ENCODE measurements around the gene XYLB.

XYLB gene

GRCh38 chr3:38323060-38323459 is 23.5 kb upstream of the XYLB start:
- no peak for DNase-seq (ENCODE audit: low read depth)

GRCh38 chr3:38325256-38325655 is 21.3 kb upstream of the XYLB start:
- DNase-seq (ENCODE audit: low read depth), result no peak

- no peak for DNase-seq (ENCODE audit: low read depth)
These were observed 19.1 kb upstream of the XYLB start for GRCh38 chr3:38327335-38328009.

GRCh38 chr3:38331257-38332022 is 15.1 kb upstream of the XYLB start:
- no peak for DNase-seq (ENCODE audit: low read depth)

GRCh38 chr3:38332201-38332600 is 14.4 kb upstream of the XYLB start:
- no peak for DNase-seq (ENCODE audit: low read depth)

GRCh38 chr3:38334142-38335055 is 12.2 kb upstream of the XYLB start:
- DNase-seq (ENCODE audit: low read depth), result no peak

- no peak for DNase-seq (ENCODE audit: low read depth)
These were observed 11.3 kb upstream of the XYLB start for GRCh38 chr3:38335263-38335662.

- no peak for DNase-seq (ENCODE audit: low read depth)
These were observed 8.9 kb upstream of the XYLB start for GRCh38 chr3:38337703-38338102.

GRCh38 chr3:38343797-38344594 is 2.6 kb upstream of the XYLB start:
- DNase-seq (ENCODE audit: low read depth), result no peak

GRCh38 chr3:38345879-38346586 is 552 bp upstream of the XYLB start:
- DNase-seq (ENCODE audit: low read depth), result no peak

GRCh38 chr3:38347421-38348200 is 1.0 kb downstream of the XYLB start:
- DNase-seq (ENCODE audit: low read depth), result no peak

GRCh38 chr3:38348903-38349302 is 2.3 kb downstream of the XYLB start:
- no peak for DNase-seq (ENCODE audit: low read depth)

GRCh38 chr3:38349684-38350359 is 3.2 kb downstream of the XYLB start:
- DNase-seq (ENCODE audit: low read depth), result no peak

- DNase-seq (ENCODE audit: low read depth), result no peak
These were observed 6.6 kb downstream of the XYLB start for GRCh38 chr3:38353151-38353550.

GRCh38 chr3:38354588-38355330 is 8.2 kb downstream of the XYLB start:
- DNase-seq (ENCODE audit: low read depth), result no peak

GRCh38 chr3:38359038-38359437 is 12.5 kb downstream of the XYLB start:
- DNase-seq (ENCODE audit: low read depth), result no peak

- no peak for DNase-seq (ENCODE audit: low read depth)
These were observed 13.8 kb downstream of the XYLB start for GRCh38 chr3:38360345-38360744.

- no peak for DNase-seq (ENCODE audit: low read depth)
These were observed 14.9 kb downstream of the XYLB start for GRCh38 chr3:38361496-38361895.

GRCh38 chr3:38362825-38363224 is 16.2 kb downstream of the XYLB start:
- no peak for DNase-seq (ENCODE audit: low read depth)
